Measurements from ENCODE around the gene FGGY. TPM values are rescaled to one million over a fixed set of nuclear protein-coding genes. Genes with fewer than 3 reads are reported as not detected.

The FGGY gene
- total RNA-seq, 1 donor from 2014 or later = 18.2 TPM

- no peaks in the 10 kb centered on the region for H3K36me3 Mint-ChIP-seq (ENCODE audit: insufficient read depth)
- H3K9me3 Mint-ChIP-seq (ENCODE audit: low read depth) = no peaks in the 10 kb centered on the region
- no peak overlapping the region for H3K27ac Mint-ChIP-seq
- TF ChIP-seq, protein P1, sequence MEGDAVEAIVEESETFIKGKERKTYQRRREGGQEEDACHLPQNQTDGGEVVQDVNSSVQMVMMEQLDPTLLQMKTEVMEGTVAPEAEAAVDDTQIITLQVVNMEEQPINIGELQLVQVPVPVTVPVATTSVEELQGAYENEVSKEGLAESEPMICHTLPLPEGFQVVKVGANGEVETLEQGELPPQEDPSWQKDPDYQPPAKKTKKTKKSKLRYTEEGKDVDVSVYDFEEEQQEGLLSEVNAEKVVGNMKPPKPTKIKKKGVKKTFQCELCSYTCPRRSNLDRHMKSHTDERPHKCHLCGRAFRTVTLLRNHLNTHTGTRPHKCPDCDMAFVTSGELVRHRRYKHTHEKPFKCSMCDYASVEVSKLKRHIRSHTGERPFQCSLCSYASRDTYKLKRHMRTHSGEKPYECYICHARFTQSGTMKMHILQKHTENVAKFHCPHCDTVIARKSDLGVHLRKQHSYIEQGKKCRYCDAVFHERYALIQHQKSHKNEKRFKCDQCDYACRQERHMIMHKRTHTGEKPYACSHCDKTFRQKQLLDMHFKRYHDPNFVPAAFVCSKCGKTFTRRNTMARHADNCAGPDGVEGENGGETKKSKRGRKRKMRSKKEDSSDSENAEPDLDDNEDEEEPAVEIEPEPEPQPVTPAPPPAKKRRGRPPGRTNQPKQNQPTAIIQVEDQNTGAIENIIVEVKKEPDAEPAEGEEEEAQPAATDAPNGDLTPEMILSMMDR (IDR thresholded peaks at IDR 0.05; ENCODE audit: unreplicated experiment) = no peak
- H3K4me3 Mint-ChIP-seq (ENCODE audit: low read depth) = no peak overlapping the region
- no peaks in the 10 kb centered on the region for H3K27me3 Mint-ChIP-seq
- no peak for DNase-seq (ENCODE audit: low spot score, unreplicated experiment)
- peaks cover 18% of the 10 kb centered on the region for H3K4me1 Mint-ChIP-seq (ENCODE audit: low read depth)
These were observed 389.7 kb downstream of the FGGY start for GRCh38 chr1:59686574-59686973.

GRCh38 chr1:59687081-59687480, 390.2 kb downstream of the FGGY start:
- Mint-ChIP-seq H3K9me3 (ENCODE audit: low read depth) (no peaks in the 10 kb centered on the region), H3K4me1 (ENCODE audit: low read depth) (peaks cover 23% of the 10 kb centered on the region), H3K27ac (no peak overlapping the region), H3K27me3 (no peaks in the 10 kb centered on the region), H3K36me3 (ENCODE audit: insufficient read depth) (no peaks in the 10 kb centered on the region), H3K4me3 (ENCODE audit: low read depth) (no peak overlapping the region)
- TF ChIP-seq, protein P1 (IDR thresholded peaks at IDR 0.05; ENCODE audit: unreplicated experiment) = no peak
- no peak for DNase-seq (ENCODE audit: low spot score, unreplicated experiment)

- DNase-seq (ENCODE audit: low spot score, unreplicated experiment) = no peak
- peaks cover 27% of the 10 kb centered on the region for H3K4me1 Mint-ChIP-seq (ENCODE audit: low read depth)
- H3K9me3 Mint-ChIP-seq (ENCODE audit: low read depth) = no peaks in the 10 kb centered on the region
- no peaks in the 10 kb centered on the region for H3K27me3 Mint-ChIP-seq
- H3K4me3 Mint-ChIP-seq (ENCODE audit: low read depth) = no peak overlapping the region
- H3K36me3 Mint-ChIP-seq (ENCODE audit: insufficient read depth) = no peaks in the 10 kb centered on the region
- H3K27ac Mint-ChIP-seq = peak overlapping the region; percentile 49
- TF ChIP-seq, protein P1 (IDR thresholded peaks at IDR 0.05; ENCODE audit: unreplicated experiment) = no peak
These were observed 392.1 kb downstream of the FGGY start for GRCh38 chr1:59688976-59689375.

DNA sequence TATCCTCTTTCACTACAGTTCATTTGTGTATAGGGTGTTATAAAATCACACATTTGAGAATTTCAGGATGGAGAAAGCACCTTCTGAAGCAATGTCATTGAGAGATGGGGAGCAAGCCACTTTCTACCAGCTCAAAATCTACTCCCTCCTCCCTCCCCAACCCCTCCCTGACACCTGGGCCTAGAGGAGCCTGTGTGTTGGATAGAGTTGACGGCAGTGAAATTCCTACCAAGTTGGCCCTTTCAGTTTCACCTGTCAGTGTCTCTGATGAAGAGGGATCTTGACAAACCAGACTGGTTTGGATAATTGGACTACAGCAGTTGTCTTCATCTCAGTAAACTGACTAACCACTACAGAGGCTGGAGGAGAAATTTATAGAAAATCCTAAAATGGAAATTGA, 392.8 kb downstream of the FGGY start:
- no peaks in the 10 kb centered on the region for H3K9me3 Mint-ChIP-seq (ENCODE audit: low read depth)
- TF ChIP-seq, protein P1 (IDR thresholded peaks at IDR 0.05; ENCODE audit: unreplicated experiment) = no peak
- H3K36me3 Mint-ChIP-seq (ENCODE audit: insufficient read depth) = no peaks in the 10 kb centered on the region
- peaks cover 27% of the 10 kb centered on the region for H3K4me1 Mint-ChIP-seq (ENCODE audit: low read depth)
- no peak overlapping the region for H3K4me3 Mint-ChIP-seq (ENCODE audit: low read depth)
- DNase-seq (ENCODE audit: low spot score, unreplicated experiment) = no peak
- no peak overlapping the region for H3K27ac Mint-ChIP-seq
- no peaks in the 10 kb centered on the region for H3K27me3 Mint-ChIP-seq

- DNase-seq (ENCODE audit: low spot score, unreplicated experiment) = no peak
- Mint-ChIP-seq H3K27ac (no peak overlapping the region), H3K27me3 (no peaks in the 10 kb centered on the region), H3K4me3 (ENCODE audit: low read depth) (no peak overlapping the region), H3K36me3 (ENCODE audit: insufficient read depth) (no peaks in the 10 kb centered on the region), H3K9me3 (ENCODE audit: low read depth) (no peaks in the 10 kb centered on the region), H3K4me1 (ENCODE audit: low read depth) (peaks cover 27% of the 10 kb centered on the region)
- TF ChIP-seq, protein P1 (IDR thresholded peaks at IDR 0.05; ENCODE audit: unreplicated experiment) = no peak
These were observed 393.5 kb downstream of the FGGY start for GRCh38 chr1:59690171-59690930.
